Right ventricle myocardium superior (tissue), 1 donor: Measurements from ENCODE around the gene CTSK. TPM values are rescaled to one million over a fixed set of nuclear protein-coding genes. Genes with fewer than 3 reads are reported as not detected.
"Not testable (repeated sequence)": the region's sequence is repeated elsewhere in the genome, so short reads cannot be mapped to it uniquely, and the experiment has no call there.

Experiments used
- ATAC-seq: fragments of 200-7000 bp; cut with Tn5 transposase; one replicate; pipeline ENCODE4 v1.9.1; 2020; ENCODE audit warnings: mild to moderate bottlenecking; ENCODE audit not compliant: poor library complexity
- DNase-seq: peaks from one replicate; pipeline ENCODE4 v3.0.0-alpha.2; 2020
- intact Hi-C: fragments of 100-400 bp; cut with DNase I; formaldehyde crosslinking; loops from one replicate; pipeline ENCODE4 v1.11.2; 2022
- total RNA-seq: library from RNA; stranded (reverse); fragmentation: NEBNext Ultra II Directional; extraction: Animal tissue kit (Norgen Biotek cat#: 25700); gene quantifications from one replicate; pipeline ENCODE4 v1.2.1, GENCODE V29; 2021
- donor health status: DM: no; HTN: yes; CAD: no; lungs with severe emphysema.

CTSK gene
- total RNA-seq, 1 donor from 2014 or later = 4.9 TPM

GRCh38 chr1:150772326-150772725, 35.7 kb downstream of the CTSK start:
- no peak for ATAC-seq
- DNase-seq = no peak
- intact Hi-C loops = no loop called here

DNA sequence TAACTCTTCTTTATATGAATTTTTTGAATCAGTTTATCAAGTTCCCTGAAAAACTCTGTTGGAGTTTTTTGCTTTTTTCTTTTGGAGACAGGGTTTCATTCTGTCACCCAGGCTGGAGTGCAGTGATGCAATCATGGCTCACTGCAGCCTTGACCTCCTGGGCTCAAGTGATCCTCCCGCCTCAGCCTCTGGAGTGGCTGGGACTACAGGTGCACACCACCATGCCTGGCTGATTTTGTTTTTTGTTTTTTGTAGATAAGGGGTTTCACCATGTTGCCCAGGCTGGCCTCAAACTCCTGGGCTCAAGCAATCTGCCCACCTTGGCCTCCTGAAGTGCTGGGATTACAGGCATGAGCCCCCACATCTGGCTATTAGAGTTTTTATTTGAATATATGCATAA, 40.4 kb downstream of the CTSK start:
- intact Hi-C loops, ATAC-seq, DNase-seq: not testable (repeated sequence)

GRCh38 chr1:150765977-150766301, 42.1 kb downstream of the CTSK start:
- intact Hi-C loops, ATAC-seq, DNase-seq: not testable (repeated sequence)

DNA sequence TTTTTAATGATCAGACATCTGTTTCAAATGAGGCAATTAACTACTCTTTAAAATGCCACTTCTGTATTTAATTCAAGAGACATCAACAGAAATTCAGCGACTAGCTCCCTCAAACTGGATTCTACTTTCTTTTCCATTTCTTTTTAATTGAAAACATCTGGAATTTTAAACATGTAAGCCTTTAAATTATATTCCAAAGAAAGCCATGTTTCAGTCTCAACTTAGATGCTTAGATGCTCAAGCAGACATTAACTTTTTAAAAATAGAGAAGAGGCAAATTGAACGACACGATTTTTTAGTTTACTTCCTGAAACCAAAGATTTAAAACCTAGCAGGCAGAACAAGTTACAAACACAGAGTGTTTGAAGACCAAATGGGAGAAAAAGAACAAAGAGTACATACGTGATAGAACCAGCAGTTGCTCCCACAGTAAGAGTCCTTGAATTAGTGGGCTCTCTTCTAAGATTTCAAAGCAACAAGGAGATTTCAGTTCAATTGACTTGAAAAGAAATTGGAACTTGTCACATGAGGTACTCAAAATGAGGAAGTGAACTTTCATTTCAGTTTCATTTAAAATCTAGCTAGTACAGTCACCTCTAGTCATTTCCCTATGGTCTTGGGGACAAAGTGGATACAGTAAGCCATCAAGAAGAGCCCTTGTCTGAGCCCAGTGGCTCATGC, 42.6 kb downstream of the CTSK start, which contains the start of gene CTSS:
TSS of gene CTSS (minus strand) at position 483 of the 681 bp plus-strand sequence. CDS start 1,015 bp downstream, outside the sequence.
- DNase-seq (no peak), ATAC-seq (peak; percentile 68)
- intact Hi-C loops = no loop called here

DNA sequence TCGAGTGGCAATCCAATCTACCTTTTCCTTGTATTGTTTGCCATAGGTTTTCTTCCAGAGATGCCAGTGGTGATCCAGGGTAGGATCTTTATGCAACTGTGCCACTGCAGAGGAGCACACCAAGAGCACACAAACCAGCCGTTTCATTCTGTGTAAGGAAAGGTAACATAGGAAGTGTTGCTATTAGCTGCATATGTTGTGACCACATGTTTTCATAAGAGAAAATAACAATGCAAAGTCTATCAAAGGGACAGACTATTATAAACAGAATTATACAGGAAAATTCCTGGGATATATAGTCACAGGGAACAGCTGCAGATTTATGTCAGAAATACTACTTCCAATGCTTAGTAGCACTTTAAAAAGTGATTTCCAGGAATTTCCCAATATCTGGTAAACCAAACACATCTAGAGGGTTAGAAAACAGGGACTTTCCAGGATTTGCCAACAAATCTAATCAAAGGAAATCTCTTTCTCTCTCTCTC, 43.4 kb downstream of the CTSK start:
- ATAC-seq (no peak), DNase-seq (no peak)
- intact Hi-C loops = no loop called here

- no peak for DNase-seq
- intact Hi-C loops = no loop called here
- no peak for ATAC-seq
Observed at GRCh38 chr1:150763018-150763417, 45.0 kb downstream of the CTSK start.

GRCh38 chr1:150762552-150762951, 45.5 kb downstream of the CTSK start:
- no peak for ATAC-seq
- intact Hi-C loops = no loop called here
- no peak for DNase-seq

DNA sequence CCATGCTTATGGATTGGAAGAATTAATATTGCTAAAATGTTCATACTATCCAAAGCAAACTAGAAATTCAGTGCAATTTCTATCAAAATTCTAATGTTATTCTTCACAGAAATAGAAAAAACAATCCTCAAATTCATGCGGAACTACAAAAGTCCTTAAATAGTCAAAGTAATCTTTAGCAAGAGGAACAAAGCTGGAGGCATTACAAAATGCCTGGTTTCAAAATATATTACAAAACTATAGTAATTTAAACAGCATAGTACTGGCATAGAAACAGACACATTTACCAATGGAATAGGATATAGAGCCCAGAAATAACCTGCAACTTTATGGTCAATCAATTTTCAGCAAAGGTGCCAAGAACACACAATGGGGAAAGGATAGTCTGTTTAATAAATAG, 46.3 kb downstream of the CTSK start:
- intact Hi-C loops = no loop called here
- no peak for DNase-seq
- ATAC-seq = no peak

DNA sequence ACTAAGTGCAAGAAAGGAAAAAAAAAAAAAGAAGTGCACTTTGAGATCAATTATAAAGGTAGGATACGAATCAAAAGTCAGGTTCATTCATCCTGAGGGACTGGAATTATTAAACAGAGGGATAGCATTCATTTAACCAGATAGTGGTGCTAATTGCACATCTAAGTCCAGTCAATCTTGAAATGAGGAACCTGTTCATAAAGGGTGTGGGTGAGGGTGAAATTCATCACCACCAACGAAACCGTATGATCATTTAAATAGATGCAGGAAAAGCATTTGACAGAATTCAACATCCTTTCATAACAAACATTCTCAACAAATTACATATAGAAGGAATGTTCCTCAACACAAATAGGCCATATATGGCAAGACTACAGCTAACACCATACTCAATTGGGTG, 48.0 kb downstream of the CTSK start:
- DNase-seq (no peak), ATAC-seq (no peak)
- intact Hi-C loops = no loop called here

- intact Hi-C loops = no loop called here
- ATAC-seq = no peak
Observed at GRCh38 chr1:150753416-150753815, 54.6 kb downstream of the CTSK start.

DNA sequence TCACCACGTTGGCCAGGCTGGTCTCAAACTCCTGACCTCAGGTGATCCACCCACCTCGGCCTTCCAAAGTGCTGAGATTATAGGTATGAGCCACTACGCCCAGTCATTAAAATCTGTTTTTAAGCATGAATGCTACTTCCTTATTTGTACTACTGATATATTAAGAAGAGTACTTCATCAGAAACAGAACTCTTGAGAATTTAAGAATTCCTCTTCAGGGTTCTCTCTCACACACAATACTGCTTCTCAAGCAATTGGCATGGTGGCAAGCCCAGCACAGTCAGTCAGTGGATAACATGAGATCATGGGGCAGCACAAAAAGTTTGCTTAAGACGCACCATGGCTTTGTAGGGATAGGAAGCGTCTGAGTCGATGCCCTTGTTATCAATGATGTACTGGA, 56.6 kb downstream of the CTSK start:
- intact Hi-C loops = no loop called here
- DNase-seq (no peak), ATAC-seq (no peak)

More at GRCh38 chr1:150753416-150753815, 54.6 kb downstream of the CTSK start:
- DNase-seq = no peak

- DNase-seq = no peak
- intact Hi-C loops = no loop called here
- no peak for ATAC-seq
Observed at GRCh38 chr1:150749720-150750311, 58.2 kb downstream of the CTSK start.

DNA sequence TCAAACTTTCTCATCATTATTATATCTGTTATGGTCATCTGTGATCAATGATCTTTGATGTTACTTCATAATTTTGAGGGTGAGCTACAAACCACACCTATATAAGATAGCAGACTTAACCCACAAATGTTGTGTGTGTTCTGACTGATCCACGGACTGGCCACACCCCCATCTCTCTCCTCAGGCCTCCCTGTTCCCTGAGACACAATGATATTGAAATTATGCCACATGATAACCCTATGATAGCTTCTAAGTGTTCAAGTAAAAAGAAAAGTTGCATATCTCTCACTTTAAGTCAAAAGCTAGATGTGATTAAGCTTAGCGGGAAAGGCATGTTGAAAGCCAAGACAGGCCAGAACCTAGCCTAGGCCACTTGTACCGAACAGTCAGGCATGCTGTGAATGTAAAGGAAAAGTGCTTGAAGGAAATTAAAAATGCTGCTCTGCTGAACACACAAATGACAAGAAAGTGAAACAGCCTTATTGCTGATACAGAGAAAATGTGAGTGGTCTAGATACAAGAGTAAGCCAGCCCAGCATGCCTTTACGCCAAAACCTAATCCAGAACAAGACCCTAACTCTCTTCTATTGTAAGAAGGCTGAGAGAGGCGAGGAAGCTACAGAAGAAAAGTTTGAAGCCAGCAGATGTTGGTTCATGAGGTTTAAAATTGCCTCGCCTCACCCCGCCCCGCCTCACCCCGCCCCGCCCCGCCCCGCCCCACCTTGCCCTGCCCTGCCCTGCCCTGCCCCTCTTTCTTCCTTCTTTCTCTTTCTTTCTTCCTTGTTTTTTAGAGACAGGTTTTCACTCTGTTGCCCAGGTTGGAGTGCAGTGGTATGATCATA, 59.0 kb downstream of the CTSK start:
- DNase-seq (no peak), ATAC-seq (no peak)
- intact Hi-C loops = no loop called here

Other genes starting within 250 kb of the CTSK start
- gene MCL1, start 228.7 kb downstream of the CTSK start, total RNA-seq = 85.9 TPM
- 108 TPM for gene ENSA, start 178.6 kb downstream of the CTSK start, total RNA-seq
- gene GOLPH3L, start 111.1 kb downstream of the CTSK start, total RNA-seq = 15.2 TPM
- not detected for gene HORMAD1, start 87.4 kb downstream of the CTSK start, total RNA-seq
- gene CTSS, start 42.5 kb downstream of the CTSK start, total RNA-seq = 34.9 TPM
- gene ARNT, start 68.3 kb upstream of the CTSK start, total RNA-seq = 26.2 TPM
- not detected for gene CTXND2, start 78.9 kb upstream of the CTSK start, total RNA-seq
- 15.7 TPM for gene SETDB1, start 118.1 kb upstream of the CTSK start, total RNA-seq
- 82.5 TPM for gene CERS2, start 166.6 kb upstream of the CTSK start, total RNA-seq
- gene ANXA9, start 174.0 kb upstream of the CTSK start, total RNA-seq = not detected
- 41.6 TPM for gene MINDY1, start 198.6 kb upstream of the CTSK start, total RNA-seq
- gene PRUNE1, start 200.2 kb upstream of the CTSK start, total RNA-seq = 41.3 TPM
- 0.43 TPM for gene BNIPL, start 228.3 kb upstream of the CTSK start, total RNA-seq
- 7.3 TPM for gene C1orf56, start 239.5 kb upstream of the CTSK start, total RNA-seq